Measurements from ENCODE around the gene NPRL2. TPM values are rescaled to one million over a fixed set of nuclear protein-coding genes. Genes with fewer than 3 reads are reported as not detected.

NPRL2 gene
- total and polyA plus RNA-seq, 9 of the 15 experiments (the other 6 are each of a cell fraction or from before 2014, with no cell fraction given): 17.4 to 40.4 (median 24.4) TPM

DNA sequence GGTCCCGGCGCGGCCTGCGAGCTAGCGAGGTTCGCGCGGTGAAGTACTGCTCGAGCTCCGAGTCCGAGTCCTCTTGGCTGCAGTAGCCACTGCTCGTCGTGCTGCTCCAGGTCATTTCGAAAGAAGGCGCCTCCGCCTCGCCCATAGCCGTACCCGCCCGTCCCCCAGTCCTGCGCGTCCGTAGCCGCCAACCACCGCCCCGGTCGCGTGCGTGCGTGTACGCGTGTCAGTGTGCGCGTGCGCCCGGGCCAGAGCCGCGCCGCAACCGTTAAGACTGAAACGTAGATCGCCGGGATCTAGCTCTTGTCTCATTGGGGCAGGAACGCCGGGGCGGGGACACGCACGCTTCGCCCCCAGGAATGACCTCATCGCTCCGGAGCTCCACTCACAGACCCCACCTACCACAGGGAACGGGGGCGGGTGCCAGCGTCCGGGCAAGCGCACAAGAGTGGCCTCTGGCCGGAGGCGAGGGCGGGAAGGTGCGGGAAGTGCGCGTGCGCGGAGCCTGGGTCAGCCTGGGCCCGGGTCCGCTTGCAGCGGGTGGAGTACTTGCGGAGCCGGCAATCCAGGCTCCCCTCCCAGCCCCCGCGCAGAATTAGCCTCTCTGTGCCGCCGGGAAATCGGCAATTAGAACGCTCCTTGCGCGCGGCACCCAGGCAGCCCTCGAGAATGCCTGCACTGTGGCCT lies 13.3 kb downstream of the NPRL2 start (continued):
- TF ChIP-seq, protein P1, sequence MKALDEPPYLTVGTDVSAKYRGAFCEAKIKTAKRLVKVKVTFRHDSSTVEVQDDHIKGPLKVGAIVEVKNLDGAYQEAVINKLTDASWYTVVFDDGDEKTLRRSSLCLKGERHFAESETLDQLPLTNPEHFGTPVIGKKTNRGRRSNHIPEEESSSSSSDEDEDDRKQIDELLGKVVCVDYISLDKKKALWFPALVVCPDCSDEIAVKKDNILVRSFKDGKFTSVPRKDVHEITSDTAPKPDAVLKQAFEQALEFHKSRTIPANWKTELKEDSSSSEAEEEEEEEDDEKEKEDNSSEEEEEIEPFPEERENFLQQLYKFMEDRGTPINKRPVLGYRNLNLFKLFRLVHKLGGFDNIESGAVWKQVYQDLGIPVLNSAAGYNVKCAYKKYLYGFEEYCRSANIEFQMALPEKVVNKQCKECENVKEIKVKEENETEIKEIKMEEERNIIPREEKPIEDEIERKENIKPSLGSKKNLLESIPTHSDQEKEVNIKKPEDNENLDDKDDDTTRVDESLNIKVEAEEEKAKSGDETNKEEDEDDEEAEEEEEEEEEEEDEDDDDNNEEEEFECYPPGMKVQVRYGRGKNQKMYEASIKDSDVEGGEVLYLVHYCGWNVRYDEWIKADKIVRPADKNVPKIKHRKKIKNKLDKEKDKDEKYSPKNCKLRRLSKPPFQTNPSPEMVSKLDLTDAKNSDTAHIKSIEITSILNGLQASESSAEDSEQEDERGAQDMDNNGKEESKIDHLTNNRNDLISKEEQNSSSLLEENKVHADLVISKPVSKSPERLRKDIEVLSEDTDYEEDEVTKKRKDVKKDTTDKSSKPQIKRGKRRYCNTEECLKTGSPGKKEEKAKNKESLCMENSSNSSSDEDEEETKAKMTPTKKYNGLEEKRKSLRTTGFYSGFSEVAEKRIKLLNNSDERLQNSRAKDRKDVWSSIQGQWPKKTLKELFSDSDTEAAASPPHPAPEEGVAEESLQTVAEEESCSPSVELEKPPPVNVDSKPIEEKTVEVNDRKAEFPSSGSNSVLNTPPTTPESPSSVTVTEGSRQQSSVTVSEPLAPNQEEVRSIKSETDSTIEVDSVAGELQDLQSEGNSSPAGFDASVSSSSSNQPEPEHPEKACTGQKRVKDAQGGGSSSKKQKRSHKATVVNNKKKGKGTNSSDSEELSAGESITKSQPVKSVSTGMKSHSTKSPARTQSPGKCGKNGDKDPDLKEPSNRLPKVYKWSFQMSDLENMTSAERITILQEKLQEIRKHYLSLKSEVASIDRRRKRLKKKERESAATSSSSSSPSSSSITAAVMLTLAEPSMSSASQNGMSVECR (CRISPR knock-in tag; IDR thresholded peaks at IDR 0.05): peak; percentile 80; the same call in 1 of the 2 replicates
- TF ChIP-seq JUNB (CRISPR knock-in tag; conservative IDR thresholded peaks at IDR 0.05) (no peak), ATF7 (IDR thresholded peaks at IDR 0.05) (peak; percentile 99), NR1H2 (CRISPR knock-in tag; IDR thresholded peaks at IDR 0.05) (no peak), ZNF217 (CRISPR knock-in tag; IDR thresholded peaks at IDR 0.05) (no peak), PTBP1 (IDR thresholded peaks at IDR 0.05; ENCODE audit: low read depth, low read length) (no peak), HNRNPLL (IDR thresholded peaks at IDR 0.05; ENCODE audit: low read depth, low read length, poor library complexity, severe bottlenecking) (peak; percentile 55), POLR2B (IDR thresholded peaks at IDR 0.05; ENCODE audit: low read depth, partially characterized antibody) (peak; percentile 72), NFXL1 (CRISPR knock-in tag; IDR thresholded peaks at IDR 0.05) (no peak), SOX6 (IDR thresholded peaks at IDR 0.05) (no peak; the same call in 1 of the 2 replicates), HNRNPH1 (optimal IDR thresholded peaks at IDR 0.05; ENCODE audit: low read depth, low read length) (no peak), ATF1 (CRISPR knock-in tag; IDR thresholded peaks at IDR 0.05) (no peak), ATF1 (tag; IDR thresholded peaks at IDR 0.05) (peak; percentile 84), ZFX (CRISPR knock-in tag; IDR thresholded peaks at IDR 0.05) (no peak), FOXA1 (IDR thresholded peaks at IDR 0.05; ENCODE audit: borderline replicate concordance) (no peak), SMARCC2 (IDR thresholded peaks at IDR 0.05; ENCODE audit: low read depth) (no peak), IFI16 (CRISPR knock-in tag; IDR thresholded peaks at IDR 0.05) (no peak), ZSCAN29 (IDR thresholded peaks at IDR 0.05) (no peak)
- TF ChIP-seq, protein P2, sequence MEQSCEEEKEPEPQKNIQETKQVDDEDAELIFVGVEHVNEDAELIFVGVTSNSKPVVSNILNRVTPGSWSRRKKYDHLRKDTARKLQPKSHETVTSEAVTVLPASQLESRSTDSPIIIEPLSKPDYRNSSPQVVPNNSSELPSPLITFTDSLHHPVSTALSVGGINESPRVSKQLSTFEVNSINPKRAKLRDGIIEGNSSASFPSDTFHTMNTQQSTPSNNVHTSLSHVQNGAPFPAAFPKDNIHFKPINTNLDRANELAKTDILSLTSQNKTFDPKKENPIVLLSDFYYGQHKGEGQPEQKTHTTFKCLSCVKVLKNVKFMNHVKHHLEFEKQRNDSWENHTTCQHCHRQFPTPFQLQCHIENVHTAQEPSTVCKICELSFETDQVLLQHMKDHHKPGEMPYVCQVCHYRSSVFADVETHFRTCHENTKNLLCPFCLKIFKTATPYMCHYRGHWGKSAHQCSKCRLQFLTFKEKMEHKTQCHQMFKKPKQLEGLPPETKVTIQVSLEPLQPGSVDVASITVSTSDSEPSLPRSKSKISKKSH (CRISPR knock-in tag; IDR thresholded peaks at IDR 0.05): no peak
- TF ChIP-seq, protein P3, sequence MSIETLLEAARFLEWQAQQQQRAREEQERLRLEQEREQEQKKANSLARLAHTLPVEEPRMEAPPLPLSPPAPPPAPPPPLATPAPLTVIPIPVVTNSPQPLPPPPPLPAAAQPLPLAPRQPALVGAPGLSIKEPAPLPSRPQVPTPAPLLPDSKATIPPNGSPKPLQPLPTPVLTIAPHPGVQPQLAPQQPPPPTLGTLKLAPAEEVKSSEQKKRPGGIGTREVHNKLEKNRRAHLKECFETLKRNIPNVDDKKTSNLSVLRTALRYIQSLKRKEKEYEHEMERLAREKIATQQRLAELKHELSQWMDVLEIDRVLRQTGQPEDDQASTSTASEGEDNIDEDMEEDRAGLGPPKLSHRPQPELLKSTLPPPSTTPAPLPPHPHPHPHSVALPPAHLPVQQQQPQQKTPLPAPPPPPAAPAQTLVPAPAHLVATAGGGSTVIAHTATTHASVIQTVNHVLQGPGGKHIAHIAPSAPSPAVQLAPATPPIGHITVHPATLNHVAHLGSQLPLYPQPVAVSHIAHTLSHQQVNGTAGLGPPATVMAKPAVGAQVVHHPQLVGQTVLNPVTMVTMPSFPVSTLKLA (conservative IDR thresholded peaks at IDR 0.05): peak; percentile 88 to 95
- TF ChIP-seq, protein P4, sequence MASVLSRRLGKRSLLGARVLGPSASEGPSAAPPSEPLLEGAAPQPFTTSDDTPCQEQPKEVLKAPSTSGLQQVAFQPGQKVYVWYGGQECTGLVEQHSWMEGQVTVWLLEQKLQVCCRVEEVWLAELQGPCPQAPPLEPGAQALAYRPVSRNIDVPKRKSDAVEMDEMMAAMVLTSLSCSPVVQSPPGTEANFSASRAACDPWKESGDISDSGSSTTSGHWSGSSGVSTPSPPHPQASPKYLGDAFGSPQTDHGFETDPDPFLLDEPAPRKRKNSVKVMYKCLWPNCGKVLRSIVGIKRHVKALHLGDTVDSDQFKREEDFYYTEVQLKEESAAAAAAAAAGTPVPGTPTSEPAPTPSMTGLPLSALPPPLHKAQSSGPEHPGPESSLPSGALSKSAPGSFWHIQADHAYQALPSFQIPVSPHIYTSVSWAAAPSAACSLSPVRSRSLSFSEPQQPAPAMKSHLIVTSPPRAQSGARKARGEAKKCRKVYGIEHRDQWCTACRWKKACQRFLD (CRISPR knock-in tag; IDR thresholded peaks at IDR 0.05): no peak

Data from K562 (cell line).